Measurements from ENCODE around the gene USP6NL. TPM values are rescaled to one million over a fixed set of nuclear protein-coding genes. Genes with fewer than 3 reads are reported as not detected.
A peak's percentile ranks its signal among the peaks of the same experiment; 100 is the strongest.

Gene USP6NL
- total and polyA plus RNA-seq, 2 of the 8 experiments (the other 6 are each of a cell fraction or from before 2014, with no cell fraction given): 10.9 to 28.8 TPM

DNA sequence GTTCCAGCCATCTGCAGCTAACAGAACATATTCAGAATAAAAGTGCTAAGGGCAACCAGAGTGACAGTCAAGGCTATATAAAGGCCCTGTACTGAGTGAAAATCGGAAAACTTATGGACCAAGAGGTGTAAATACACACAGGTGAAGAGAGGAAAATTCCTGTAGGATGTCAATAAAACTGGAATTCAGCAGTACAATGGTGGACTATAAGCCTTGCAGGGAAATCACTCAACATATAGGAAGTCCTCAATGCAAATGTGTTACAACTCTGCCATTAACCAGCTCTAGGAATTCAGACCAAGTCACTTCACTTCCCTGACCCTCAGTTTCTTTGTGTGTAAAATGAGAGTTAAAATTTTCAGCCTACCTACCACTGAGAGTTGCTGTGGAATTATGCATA lies 7.7 kb downstream of the USP6NL start:
- no peaks in the 10 kb centered on the region for H3K36me3 ChIP-seq (ENCODE audit: control insufficient read depth in 2 of 4, insufficient read depth in 4 of 4, low read length in 3 of 4)
- CTCF ChIA-PET (ENCODE audit: partially characterized antibody): interaction anchor here (0.8 to 1.6 kb wide), 2 partner anchors 14 to 103 kb away, joined by 3 to 4 read pairs; no protein-coding TSS in a partner anchor
- WGBS, 2 experiments (ENCODE audit: extremely low coverage in 1 of 2, insufficient coverage in 1 of 2, insufficient read length in 1 of 2, insufficient replicate concordance in 2 of 2, low coverage in 1 of 2, low lambda C conversion rate in 2 of 2, missing lambda C conversion rate in 1 of 2): 79% methylated on average over 1 of the region's 1 CpG; no CpG with 5 or more reads in 1 of the 2 experiments
- no peaks in the 10 kb centered on the region for H3K23me2 ChIP-seq (ENCODE audit: low read depth, low read length)
- peaks cover 2 to 14% (median 8%) of the 10 kb centered on the region in 4 experiments; a peak in 6 of 7 replicates for H3K4me1 ChIP-seq (replicated peaks in 1 of 4; ENCODE audit: control insufficient read depth in 3 of 4, insufficient read depth in 4 of 4, low read length in 3 of 4)
- H3K4me2 ChIP-seq (ENCODE audit: insufficient read depth in 1 of 2, low read depth in 2 of 2, low read length in 2 of 2): peak overlapping the region in 1 of 2 experiments; percentile 6; a peak in 1 of 4 replicates
- no peak overlapping the region for H3K4ac ChIP-seq (replicated peaks; ENCODE audit: insufficient read length, low read depth, low read length)
- H4K5ac ChIP-seq (ENCODE audit: insufficient read length, low read depth, low read length): no peak overlapping the region
- H3K23ac ChIP-seq (ENCODE audit: insufficient read length): no peak overlapping the region
- H2BK15ac ChIP-seq (ENCODE audit: low read length): no peak overlapping the region
- no peak overlapping the region for H2AK5ac ChIP-seq (ENCODE audit: low read depth, low read length)
- no peak for FAIRE-seq
- H3K79me2 ChIP-seq (ENCODE audit: control insufficient read depth in 1 of 2, insufficient read depth in 2 of 2, low read length in 2 of 2): peaks cover 16 to 99% of the 10 kb centered on the region in 2 experiments
- H3K56ac ChIP-seq (replicated peaks; ENCODE audit: insufficient read length, low read depth, low read length): no peak overlapping the region
- H4K8ac ChIP-seq (ENCODE audit: extremely low read depth, insufficient read depth, low read length): no peak overlapping the region
- H2BK120ac ChIP-seq (replicated peaks; ENCODE audit: low read depth, low read length): no peak overlapping the region
- POLR2A ChIA-PET (ENCODE audit: partially characterized antibody): no interaction called here
- H2BK12ac ChIP-seq (ENCODE audit: low read depth, low read length): no peak overlapping the region
- H3K27ac ChIP-seq (ENCODE audit: low read depth, low read length): no peak overlapping the region
- no peak overlapping the region for H2AFZ ChIP-seq (ENCODE audit: low read length)
- H3K27me3 ChIP-seq (replicated peaks in 1 of 4; ENCODE audit: control insufficient read depth in 3 of 4, extremely low read depth in 1 of 4, insufficient read depth in 3 of 4, low read length in 3 of 4): no peaks in the 10 kb centered on the region
- no peaks in the 10 kb centered on the region for H3K9me3 ChIP-seq (ENCODE audit: insufficient read depth in 2 of 2, low read depth in 1 of 2, low read length in 1 of 2)
- no peak for DNase-seq (ENCODE audit: low read depth in 1 of 2, low spot score in 2 of 2)
- H3K14ac ChIP-seq (ENCODE audit: insufficient read length): no peak overlapping the region
- H4K20me1 ChIP-seq (replicated peaks in 1 of 2; ENCODE audit: control insufficient read depth in 1 of 2, insufficient read depth in 2 of 2, low read length in 2 of 2): peaks cover 7 to 16% of the 10 kb centered on the region in 2 experiments
- no peak overlapping the region for H3K4me3 ChIP-seq (ENCODE audit: extremely low read depth in 1 of 4, insufficient read depth in 2 of 4, low read depth in 3 of 4, low read length in 4 of 4)
- no peak overlapping the region for H4K91ac ChIP-seq (replicated peaks; ENCODE audit: insufficient read length, low read length)
- H3K79me1 ChIP-seq (ENCODE audit: low read depth, low read length): no peaks in the 10 kb centered on the region; the same call in 1 of the 2 replicates
- H2BK5ac ChIP-seq (ENCODE audit: low read depth, low read length): no peak overlapping the region
- no peak overlapping the region for H2BK20ac ChIP-seq (ENCODE audit: low read length)
- no peak overlapping the region for H3K9ac ChIP-seq (replicated peaks in 1 of 4; ENCODE audit: extremely low read depth in 1 of 4, low read depth in 3 of 4, low read length in 3 of 4)
- no peak overlapping the region for H3K18ac ChIP-seq (ENCODE audit: extremely low read depth, low read length)
- TF ChIP-seq MAFK (IDR thresholded peaks at IDR 0.05; ENCODE audit: low read depth, low read length): no peak
- TF ChIP-seq HDAC6 (IDR thresholded peaks at IDR 0.05; ENCODE audit: low read depth, low read length): no peak
- no peak for TF ChIP-seq SIX5 (IDR thresholded peaks at IDR 0.05; ENCODE audit: low read depth, low read length)
- TF ChIP-seq ZNF274 (IDR thresholded peaks at IDR 0.05; ENCODE audit: borderline replicate concordance, extremely low read depth, low read length): no peak
- no peak for TF ChIP-seq RBBP5 (IDR thresholded peaks at IDR 0.05; ENCODE audit: borderline replicate concordance, low read depth, low read length)
- TF ChIP-seq KDM4A (IDR thresholded peaks at IDR 0.05; ENCODE audit: low read depth, low read length, severe bottlenecking): no peak
- no peak for TF ChIP-seq RAD21 (IDR thresholded peaks at IDR 0.05 in 1 of 2, conservative IDR thresholded peaks at IDR 0.05 in 1 of 2; ENCODE audit: low read depth in 2 of 2, low read length in 2 of 2)
- no peak for TF ChIP-seq RNF2 (IDR thresholded peaks at IDR 0.05; ENCODE audit: borderline replicate concordance, low read depth, low read length, missing control alignments, poor library complexity, severe bottlenecking)
- no peak for TF ChIP-seq TAF1 (IDR thresholded peaks at IDR 0.05; ENCODE audit: low read depth, low read length)
- no peak for TF ChIP-seq NRF1 (IDR thresholded peaks at IDR 0.05; ENCODE audit: low read depth, low read length)
- TF ChIP-seq SP1 (IDR thresholded peaks at IDR 0.05; ENCODE audit: low read depth, low read length): no peak
- no peak for TF ChIP-seq BRCA1 (IDR thresholded peaks at IDR 0.05; ENCODE audit: low read depth, low read length)
- no peak for TF ChIP-seq FOSL1 (IDR thresholded peaks at IDR 0.05; ENCODE audit: insufficient read depth, low read depth, low read length)
- TF ChIP-seq SP2 (IDR thresholded peaks at IDR 0.05; ENCODE audit: low read length): no peak
- TF ChIP-seq TBP (IDR thresholded peaks at IDR 0.05; ENCODE audit: low read depth, low read length): no peak
